Fibroblast of lung (primary cell): Measurements from ENCODE around the gene C4orf33. TPM values are rescaled to one million over a fixed set of nuclear protein-coding genes. Genes with fewer than 3 reads are reported as not detected.
A peak's percentile ranks its signal among the peaks of the same experiment; 100 is the strongest.

Experiments used
- DNase-seq, 2 donors: peaks; one replicate each; pipeline versions ENCODE4 v3.0.0 to v3.0.0-alpha.2; 2010; ENCODE audit warnings: low read depth in 2 of 2
- H2AFZ ChIP-seq: 2 replicates; pipeline ENCODE4 v1.5.1; 2012; ENCODE audit warnings: low read length, control low read depth, inconsistent platforms
- H3K27ac ChIP-seq: 2 replicates; pipeline ENCODE4 v1.5.1; 2011; ENCODE audit warnings: low read length, control low read depth; ENCODE audit not compliant: insufficient read depth
- H3K27me3 ChIP-seq: 2 replicates; pipeline ENCODE4 v1.5.1; 2011; ENCODE audit warnings: mild to moderate bottlenecking, low read length; ENCODE audit not compliant: control insufficient read depth, insufficient read depth
- H3K36me3 ChIP-seq: 2 replicates; pipeline ENCODE4 v1.5.1; 2011; ENCODE audit warnings: low read length; ENCODE audit not compliant: control insufficient read depth, insufficient read depth
- H3K4me1 ChIP-seq: 2 replicates; pipeline ENCODE4 v1.5.1; 2011; ENCODE audit warnings: low read length; ENCODE audit not compliant: control insufficient read depth, insufficient read depth; ENCODE audit errors: extremely low read depth
- H3K4me2 ChIP-seq: 2 replicates; pipeline ENCODE4 v1.5.1; 2011; ENCODE audit warnings: low read length, control low read depth; ENCODE audit not compliant: insufficient read depth; ENCODE audit errors: extremely low read depth
- H3K4me3 ChIP-seq, 4 experiments: fragments of 200-600 bp in 1 of 4; sonication (generic) in 1 of 4; replicated peaks in 1 of 4; 2 replicates each; pipeline ENCODE4 v1.5.1; 2011 to 2016; ENCODE audit warnings: low read length in 4 of 4, low read depth in 3 of 4, mild to moderate bottlenecking in 3 of 4, control low read depth in 2 of 4, inconsistent platforms in 1 of 4, mixed read lengths in 1 of 4; ENCODE audit not compliant: insufficient read depth in 1 of 4; ENCODE audit errors: control extremely low read depth in 1 of 4
- H3K79me2 ChIP-seq: 2 replicates; pipeline ENCODE4 v1.5.1; 2012; ENCODE audit warnings: mild to moderate bottlenecking, low read length, inconsistent platforms; ENCODE audit not compliant: control insufficient read depth, insufficient read depth
- H3K9ac ChIP-seq: 2 replicates; pipeline ENCODE4 v1.5.1; 2011; ENCODE audit warnings: mild to moderate bottlenecking, low read length, control low read depth; ENCODE audit not compliant: insufficient read depth
- H3K9me3 ChIP-seq: 2 replicates; pipeline ENCODE4 v1.5.1; 2012; ENCODE audit warnings: low read depth, low read length; ENCODE audit not compliant: control insufficient read depth, insufficient read depth
- H4K20me1 ChIP-seq: 2 replicates; pipeline ENCODE4 v1.5.1; 2011; ENCODE audit warnings: low read length; ENCODE audit not compliant: control insufficient read depth, insufficient read depth; ENCODE audit errors: extremely low read depth
- EZH2 ChIP-seq: IDR thresholded peaks from 2 replicates; pipeline ENCODE4 v1.5.1; 2012; ENCODE audit warnings: low read length, control low read depth, mild to moderate bottlenecking; ENCODE audit errors: missing control alignments
- polyA minus RNA-seq: library from RNA; depleted of rRNA, polyadenylated mRNA; stranded (reverse); fragments of >200 nt; gene quantifications from 2 replicates; pipeline ENCODE4 v1.2.3, GENCODE V29; 2011; ENCODE audit warnings: low replicate concordance
- polyA plus RNA-seq, 2 donors: library from polyadenylated mRNA; depleted of rRNA in 1 of 2; stranded (reverse) in 1 of 2; unstranded in 1 of 2; fragments of >200 nt; gene quantifications; 2 replicates each; pipeline ENCODE4 v1.2.1, GENCODE V29; 2011 to 2012; ENCODE audit warnings: missing spikeins in 1 of 2
- total RNA-seq: library from RNA; depleted of rRNA; stranded (reverse); fragments of >200 nt; gene quantifications from 2 replicates; pipeline ENCODE4 v1.2.1, GENCODE V29; 2014
- TF ChIP-seq, protein P1 (sequence below), 2 donors: IDR thresholded peaks in 1 of 2; conservative IDR thresholded peaks in 1 of 2; 1 replicate in 1 of 2; 2 replicates in 1 of 2; pipeline ENCODE4 v1.5.1; 2011 to 2012; ENCODE audit warnings: low read length in 2 of 2, control low read depth in 1 of 2, inconsistent platforms in 1 of 2, low read depth in 1 of 2, mild to moderate bottlenecking in 1 of 2

C4orf33 gene, protein sequence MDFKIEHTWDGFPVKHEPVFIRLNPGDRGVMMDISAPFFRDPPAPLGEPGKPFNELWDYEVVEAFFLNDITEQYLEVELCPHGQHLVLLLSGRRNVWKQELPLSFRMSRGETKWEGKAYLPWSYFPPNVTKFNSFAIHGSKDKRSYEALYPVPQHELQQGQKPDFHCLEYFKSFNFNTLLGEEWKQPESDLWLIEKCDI
- 9.0 and 16.7 TPM in 2 replicates for total RNA-seq
- polyA plus RNA-seq, result 9.3 and 14.0 TPM in 2 replicates
- 5.2 and 8.2 TPM in 2 replicates for polyA plus RNA-seq (2012)
- polyA minus RNA-seq, result 2.4 TPM in 1 of 2 replicates, not detected in the other

DNA sequence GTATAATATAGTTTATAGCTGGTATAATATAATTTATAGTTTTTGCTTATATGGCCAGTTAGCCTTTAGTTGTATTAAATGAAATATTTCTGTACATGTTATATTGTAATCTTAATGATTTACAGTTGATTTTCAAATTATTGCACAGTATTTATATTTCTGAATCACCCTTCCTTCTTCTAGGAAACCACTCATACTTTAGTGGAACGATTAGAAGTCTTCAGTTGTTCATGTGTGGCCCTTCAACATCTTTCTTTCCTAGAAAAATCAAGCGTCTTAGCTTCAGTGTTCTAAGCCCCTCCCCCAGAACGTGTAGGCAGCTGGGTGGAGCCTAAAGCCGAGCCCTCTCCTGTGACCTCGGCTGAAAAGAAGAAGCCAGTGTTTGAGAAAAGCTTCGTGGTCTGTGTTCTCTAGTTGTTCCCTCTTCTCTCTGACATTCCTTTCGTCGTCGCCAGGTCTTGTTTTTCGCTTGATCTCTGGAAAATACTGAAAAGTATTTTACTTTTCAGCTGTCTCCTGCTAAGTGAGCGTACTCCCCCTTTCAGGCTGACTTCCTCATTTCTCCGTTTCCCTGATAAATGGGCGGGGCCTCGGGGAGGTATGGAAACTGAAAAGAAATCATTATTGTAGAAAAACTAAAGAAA is at the start of gene C4orf33:
TSS of gene C4orf33 (plus strand) at position 342 of the 644 bp plus-strand sequence. CDS start 6,459 bp downstream, outside the sequence.
- no peaks in the 10 kb centered on the region for H3K27me3 ChIP-seq
- H3K4me3 ChIP-seq, result peak within 1 kb of the TSS; percentile 66 to 94 (median 74)
- peak within 1 kb of the TSS; percentile 69 for H3K9ac ChIP-seq
- peaks cover 17% of the 10 kb centered on the region for H3K79me2 ChIP-seq
- no peaks in the 10 kb centered on the region for H3K9me3 ChIP-seq
- H3K4me2 ChIP-seq, result peak within 1 kb of the TSS; percentile 72
- H3K36me3 ChIP-seq, result no peaks in the 10 kb centered on the region
- peak within 1 kb of the TSS; percentile 85 for H2AFZ ChIP-seq
- TF ChIP-seq, protein P1, sequence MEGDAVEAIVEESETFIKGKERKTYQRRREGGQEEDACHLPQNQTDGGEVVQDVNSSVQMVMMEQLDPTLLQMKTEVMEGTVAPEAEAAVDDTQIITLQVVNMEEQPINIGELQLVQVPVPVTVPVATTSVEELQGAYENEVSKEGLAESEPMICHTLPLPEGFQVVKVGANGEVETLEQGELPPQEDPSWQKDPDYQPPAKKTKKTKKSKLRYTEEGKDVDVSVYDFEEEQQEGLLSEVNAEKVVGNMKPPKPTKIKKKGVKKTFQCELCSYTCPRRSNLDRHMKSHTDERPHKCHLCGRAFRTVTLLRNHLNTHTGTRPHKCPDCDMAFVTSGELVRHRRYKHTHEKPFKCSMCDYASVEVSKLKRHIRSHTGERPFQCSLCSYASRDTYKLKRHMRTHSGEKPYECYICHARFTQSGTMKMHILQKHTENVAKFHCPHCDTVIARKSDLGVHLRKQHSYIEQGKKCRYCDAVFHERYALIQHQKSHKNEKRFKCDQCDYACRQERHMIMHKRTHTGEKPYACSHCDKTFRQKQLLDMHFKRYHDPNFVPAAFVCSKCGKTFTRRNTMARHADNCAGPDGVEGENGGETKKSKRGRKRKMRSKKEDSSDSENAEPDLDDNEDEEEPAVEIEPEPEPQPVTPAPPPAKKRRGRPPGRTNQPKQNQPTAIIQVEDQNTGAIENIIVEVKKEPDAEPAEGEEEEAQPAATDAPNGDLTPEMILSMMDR (conservative IDR thresholded peaks at IDR 0.05 in 1 of 2, IDR thresholded peaks at IDR 0.05 in 1 of 2; ENCODE audit: low read depth in 1 of 2, low read length in 2 of 2), result no peak
- TF ChIP-seq EZH2, result no peak
- H4K20me1 ChIP-seq, result no peaks in the 10 kb centered on the region
- DNase-seq, result peak; percentile 69 to 76
- peak within 1 kb of the TSS; percentile 88 for H3K27ac ChIP-seq
- H3K4me1 ChIP-seq, result peaks cover 2% of the 10 kb centered on the region

DNA sequence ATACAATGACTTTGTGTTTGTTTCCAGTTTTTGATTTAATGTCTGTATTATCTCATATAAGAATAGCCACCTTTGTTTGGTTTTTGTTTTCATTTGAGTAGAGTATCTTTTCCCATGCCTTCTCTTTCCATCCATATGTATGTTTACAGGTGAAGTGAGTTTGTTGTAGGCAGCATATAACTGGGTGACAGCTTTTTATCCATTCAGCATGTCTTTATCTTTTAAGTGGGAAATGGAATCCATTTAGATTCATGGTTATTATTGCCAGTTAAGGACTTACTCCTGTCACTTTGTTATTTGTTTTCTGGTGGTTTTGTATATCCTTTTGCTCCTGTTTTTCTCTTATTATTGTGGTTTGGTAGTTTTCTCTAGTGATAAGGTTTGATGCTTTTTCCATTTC is 36.9 kb upstream of the C4orf33 start:
- DNase-seq, result no peak
- TF ChIP-seq EZH2, result no peak
- TF ChIP-seq, protein P1 (conservative IDR thresholded peaks at IDR 0.05 in 1 of 2, IDR thresholded peaks at IDR 0.05 in 1 of 2; ENCODE audit: low read depth in 1 of 2, low read length in 2 of 2), result no peak
- no peaks in the 10 kb centered on the region for H3K4me1 ChIP-seq
- H3K79me2 ChIP-seq, result no peaks in the 10 kb centered on the region
- no peaks in the 10 kb centered on the region for H4K20me1 ChIP-seq
- no peak overlapping the region for H3K27ac ChIP-seq
- H3K27me3 ChIP-seq, result no peaks in the 10 kb centered on the region
- no peak overlapping the region for H2AFZ ChIP-seq
- no peaks in the 10 kb centered on the region for H3K9me3 ChIP-seq
- H3K4me2 ChIP-seq, result no peak overlapping the region
- H3K9ac ChIP-seq, result no peak overlapping the region
- no peak overlapping the region for H3K4me3 ChIP-seq
- no peaks in the 10 kb centered on the region for H3K36me3 ChIP-seq

DNA sequence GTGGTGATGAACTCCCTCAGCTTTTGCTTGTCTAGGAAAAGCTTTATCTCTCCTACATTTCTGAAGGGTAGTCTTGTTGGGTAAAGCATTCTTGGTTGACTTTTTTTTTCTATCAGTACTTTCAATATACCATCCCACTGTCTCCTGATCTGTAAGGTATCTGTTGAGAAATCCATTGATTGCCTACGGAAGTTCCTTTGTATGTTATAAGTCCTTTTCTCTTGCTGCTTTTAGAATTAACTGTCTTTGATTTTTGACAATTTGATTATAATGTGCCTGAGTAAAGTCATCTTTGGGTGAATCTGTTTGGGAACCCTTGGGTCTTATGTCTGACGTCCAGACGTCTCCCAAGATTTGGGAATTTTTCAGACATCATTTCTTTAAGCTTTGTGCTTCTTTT is 33.4 kb upstream of the C4orf33 start:
- no peaks in the 10 kb centered on the region for H3K9me3 ChIP-seq
- TF ChIP-seq, protein P1 (conservative IDR thresholded peaks at IDR 0.05 in 1 of 2, IDR thresholded peaks at IDR 0.05 in 1 of 2; ENCODE audit: low read depth in 1 of 2, low read length in 2 of 2), result no peak
- TF ChIP-seq EZH2, result no peak
- no peaks in the 10 kb centered on the region for H3K79me2 ChIP-seq
- DNase-seq, result no peak
- H3K36me3 ChIP-seq, result no peaks in the 10 kb centered on the region
- H2AFZ ChIP-seq, result no peak overlapping the region
- H3K4me3 ChIP-seq, result no peak overlapping the region
- H3K9ac ChIP-seq, result no peak overlapping the region
- H4K20me1 ChIP-seq, result no peaks in the 10 kb centered on the region
- no peak overlapping the region for H3K27ac ChIP-seq
- peaks cover 4% of the 10 kb centered on the region for H3K4me1 ChIP-seq
- no peak overlapping the region for H3K4me2 ChIP-seq
- no peaks in the 10 kb centered on the region for H3K27me3 ChIP-seq
